HG03432 (cell line): Measurements from ENCODE around the gene HSPA1B.
"Not testable (repeated sequence)": the region's sequence is repeated elsewhere in the genome, so short reads cannot be mapped to it uniquely, and the experiment has no call there.

ENCODE experiments used
- ATAC-seq: cut with Tn5 transposase; IDR thresholded peaks from one replicate; pipeline ENCODE4 v1.9.1; 2021; ENCODE audit warnings: mild to moderate bottlenecking, moderate library complexity; ENCODE audit not compliant: unreplicated experiment

HSPA1B gene

GRCh38 chr6:31825553-31825952, 2.0 kb upstream of the HSPA1B start:
- no peak for ATAC-seq

DNA sequence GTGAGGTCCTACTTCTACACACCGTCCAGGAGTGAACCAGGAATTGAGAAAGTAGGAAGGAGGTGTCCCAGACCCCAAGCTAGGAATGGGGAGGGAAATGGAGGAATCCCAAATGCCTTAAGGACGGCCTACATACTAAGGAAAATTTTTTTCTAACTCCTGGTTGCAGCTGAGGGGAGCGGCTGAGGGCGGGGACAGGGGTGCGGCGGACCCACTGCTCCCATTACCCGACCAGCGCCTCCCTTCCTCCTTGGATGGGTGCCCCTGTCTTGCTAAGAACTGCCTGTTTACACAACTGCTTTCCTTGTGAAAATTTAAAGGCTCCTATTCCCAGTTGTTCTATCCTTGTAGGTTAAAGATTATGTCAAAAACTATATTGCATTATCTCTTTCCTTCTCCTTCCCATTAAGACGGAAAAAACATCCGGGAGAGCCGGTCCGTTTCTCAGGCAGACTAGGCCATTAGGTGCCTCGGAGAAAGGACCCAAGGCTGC, 699 bp upstream of the HSPA1B start:
- no peak for ATAC-seq

DNA sequence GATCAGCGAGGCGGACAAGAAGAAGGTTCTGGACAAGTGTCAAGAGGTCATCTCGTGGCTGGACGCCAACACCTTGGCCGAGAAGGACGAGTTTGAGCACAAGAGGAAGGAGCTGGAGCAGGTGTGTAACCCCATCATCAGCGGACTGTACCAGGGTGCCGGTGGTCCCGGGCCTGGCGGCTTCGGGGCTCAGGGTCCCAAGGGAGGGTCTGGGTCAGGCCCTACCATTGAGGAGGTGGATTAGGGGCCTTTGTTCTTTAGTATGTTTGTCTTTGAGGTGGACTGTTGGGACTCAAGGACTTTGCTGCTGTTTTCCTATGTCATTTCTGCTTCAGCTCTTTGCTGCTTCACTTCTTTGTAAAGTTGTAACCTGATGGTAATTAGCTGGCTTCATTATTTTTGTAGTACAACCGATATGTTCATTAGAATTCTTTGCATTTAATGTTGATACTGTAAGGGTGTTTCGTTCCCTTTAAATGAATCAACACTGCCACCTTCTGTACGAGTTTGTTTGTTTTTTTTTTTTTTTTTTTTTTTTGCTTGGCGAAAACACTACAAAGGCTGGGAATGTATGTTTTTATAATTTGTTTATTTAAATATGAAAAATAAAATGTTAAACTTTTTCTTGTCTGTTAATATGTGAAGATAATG, 2.2 kb downstream of the HSPA1B start:
- no peak for ATAC-seq

GRCh38 chr6:31830886-31831335, 3.4 kb downstream of the HSPA1B start:
- no peak for ATAC-seq

DNA sequence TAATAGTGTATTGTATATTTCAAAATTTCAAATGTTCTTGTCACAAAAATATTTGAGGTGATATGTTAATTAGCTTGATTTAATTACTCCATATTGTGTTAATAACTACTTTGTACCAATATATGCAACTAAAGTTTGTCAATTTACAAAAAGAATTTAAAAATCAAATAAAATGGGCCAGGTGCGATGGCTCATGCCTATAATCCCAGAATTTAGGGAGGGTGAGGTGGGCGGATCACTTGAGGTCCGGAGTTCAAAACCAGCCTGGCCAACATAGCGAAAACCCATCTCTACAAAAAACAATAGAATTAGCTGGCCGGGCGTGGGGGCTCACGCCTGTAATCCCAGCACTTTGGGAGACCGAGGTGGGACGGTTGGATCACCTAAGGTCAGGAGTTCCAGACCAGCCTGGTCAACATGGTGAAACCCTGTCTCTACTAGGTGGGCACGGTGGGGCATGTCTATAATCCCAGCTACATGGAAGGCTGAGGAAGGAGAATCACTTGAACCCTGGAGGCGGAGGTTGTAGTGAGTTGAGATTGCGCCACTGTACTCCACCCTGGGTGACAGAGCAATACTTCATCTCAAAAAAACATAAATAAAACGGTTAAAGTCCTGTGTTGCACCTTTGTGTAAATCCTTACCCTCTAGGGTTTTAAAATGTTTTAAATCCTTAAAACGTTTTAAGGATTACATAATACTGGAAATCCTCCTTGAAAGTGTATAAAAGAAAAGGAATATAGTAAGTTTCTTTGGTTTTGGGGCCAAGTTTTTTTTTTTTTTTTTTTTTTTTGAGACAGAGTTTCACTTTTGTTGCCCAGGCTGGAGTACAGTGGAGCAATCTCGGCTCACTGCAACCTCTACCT, 4.0 kb downstream of the HSPA1B start:
- ATAC-seq = no peak

GRCh38 chr6:31834367-31835250, 7.1 kb downstream of the HSPA1B start:
- peak; percentile 51 for ATAC-seq

GRCh38 chr6:31836047-31836473, 8.5 kb downstream of the HSPA1B start:
- no peak for ATAC-seq

- ATAC-seq = no peak
Measured at GRCh38 chr6:31836474-31837368, 9.2 kb downstream of the HSPA1B start.

DNA sequence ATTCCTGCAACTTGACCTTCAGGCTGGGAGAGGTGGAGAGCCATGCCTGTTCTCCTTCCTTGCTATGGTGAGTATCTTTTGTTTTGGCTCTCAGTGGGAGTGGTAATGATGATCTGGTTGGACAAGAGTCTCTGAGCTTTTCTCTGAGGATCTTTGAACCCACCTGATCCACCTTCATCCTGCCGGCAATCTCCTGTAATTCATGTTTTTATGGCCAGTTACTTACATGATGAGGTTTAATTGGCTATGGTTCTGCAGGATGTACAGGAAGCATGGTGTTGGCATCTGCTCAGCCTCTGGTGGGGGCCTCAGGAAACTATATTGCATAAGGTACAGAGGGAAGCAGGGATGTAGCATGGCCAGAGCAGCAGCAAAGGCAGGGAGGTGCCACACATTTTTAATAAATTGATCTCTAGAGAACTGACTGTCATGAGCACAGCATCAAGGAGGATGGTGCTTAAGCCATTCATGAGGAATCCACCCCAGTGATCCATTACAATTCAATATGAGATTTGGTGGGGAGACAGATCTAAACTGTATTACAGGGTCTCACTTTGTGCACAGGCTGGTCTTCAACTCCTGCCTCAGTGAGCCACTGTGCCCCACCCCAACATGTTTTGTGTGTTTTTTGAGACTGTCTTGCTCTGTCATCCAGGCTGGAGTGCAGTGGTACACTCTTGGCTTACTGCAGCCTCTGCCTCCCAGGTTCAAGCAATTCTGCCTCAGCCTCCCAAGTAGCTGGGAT, 10.0 kb downstream of the HSPA1B start:
- no peak for ATAC-seq

DNA sequence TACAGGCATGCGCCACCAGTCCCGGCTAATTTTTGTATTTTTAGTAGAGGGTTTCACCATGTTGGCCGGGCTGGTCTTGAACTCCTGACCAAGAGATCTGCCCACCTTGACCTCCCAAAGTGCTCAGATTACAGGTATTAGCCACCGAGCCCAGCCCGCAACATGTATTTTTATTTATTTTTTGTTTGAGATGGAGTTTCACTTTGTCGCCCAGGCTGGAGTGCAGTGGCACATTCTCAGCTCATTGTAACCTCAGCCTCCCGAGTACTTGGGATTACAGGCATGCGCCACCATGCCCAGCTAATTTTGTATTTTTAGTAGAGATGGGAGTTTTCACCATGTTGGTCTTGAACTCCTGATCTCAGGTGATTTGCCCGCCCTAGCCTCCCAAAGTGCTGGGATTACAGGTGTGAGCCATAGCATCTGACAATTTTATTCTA, 10.6 kb downstream of the HSPA1B start:
- not testable (repeated sequence) for ATAC-seq

DNA sequence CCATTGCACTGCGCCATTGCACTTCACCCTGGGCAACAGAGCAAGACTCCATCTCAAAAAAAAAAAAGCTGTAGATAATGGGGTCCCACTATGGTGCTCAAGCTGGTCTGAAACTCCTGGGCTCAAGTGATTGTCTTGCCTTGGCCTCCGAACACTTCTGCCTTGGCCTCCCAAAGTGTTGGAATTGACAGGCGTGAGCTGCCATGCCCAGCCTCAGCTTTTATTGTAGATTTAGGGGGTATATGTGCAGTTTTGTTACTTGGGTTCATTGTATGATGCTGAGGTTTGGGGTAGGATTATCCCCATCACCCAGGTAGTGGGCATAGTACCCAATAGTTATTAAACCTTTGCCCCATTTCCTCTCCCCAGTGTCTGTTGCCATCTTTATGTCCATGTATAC, 11.4 kb downstream of the HSPA1B start:
- ATAC-seq = no peak

DNA sequence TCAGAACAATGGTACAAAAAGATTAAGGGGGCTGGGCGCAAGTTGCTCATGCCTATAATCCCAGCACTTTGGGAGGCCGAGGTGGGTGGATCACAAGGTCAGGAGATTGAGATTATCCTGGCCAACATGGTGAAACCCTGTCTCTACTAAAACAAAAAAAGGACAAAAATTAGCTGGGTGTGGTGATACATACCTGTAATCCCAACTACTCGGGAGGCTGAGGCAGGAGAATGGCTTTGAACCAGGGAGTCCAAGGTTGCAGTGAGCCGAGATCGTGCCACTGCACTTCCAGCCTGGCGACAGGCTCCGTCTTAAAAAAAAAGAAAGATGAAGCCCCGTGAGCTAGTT, 12.2 kb downstream of the HSPA1B start:
- not testable (repeated sequence) for ATAC-seq

GRCh38 chr6:31842053-31842452, 14.5 kb downstream of the HSPA1B start:
- no peak for ATAC-seq

GRCh38 chr6:31844507-31844906, 17.0 kb downstream of the HSPA1B start:
- no peak for ATAC-seq

DNA sequence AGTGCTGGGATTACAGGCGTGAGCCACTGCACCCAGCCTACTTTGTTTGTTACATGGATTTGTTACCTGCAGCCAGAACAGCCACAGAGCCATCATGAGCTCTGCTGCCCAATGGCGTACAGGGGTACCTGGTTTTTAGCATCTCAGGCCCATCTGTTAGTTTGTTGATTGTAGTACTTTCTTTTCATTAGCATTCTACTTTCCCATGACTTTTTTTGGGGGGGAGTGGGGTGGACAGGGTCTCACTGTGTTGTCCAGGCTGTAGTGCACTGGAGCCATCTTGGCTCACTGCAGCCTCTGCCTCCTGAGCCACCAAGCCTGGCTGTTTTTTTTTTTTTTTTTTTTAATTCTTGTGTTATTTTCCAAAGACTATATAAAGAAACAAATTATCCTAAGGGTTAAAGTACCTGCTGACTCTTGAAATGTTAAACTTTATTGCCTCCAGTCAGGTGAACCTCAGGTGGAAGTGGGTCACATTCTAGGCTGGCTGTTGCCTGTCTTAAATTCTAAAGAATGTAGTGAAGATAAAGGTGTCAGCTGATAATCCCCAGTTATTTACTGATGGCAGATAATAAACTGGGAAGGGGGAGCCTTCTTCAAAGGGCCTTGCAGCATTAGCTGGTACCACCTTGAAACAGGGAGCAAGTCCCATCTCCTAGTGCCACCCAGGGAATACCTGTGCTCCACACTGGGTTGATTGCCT, 19.9 kb downstream of the HSPA1B start:
- ATAC-seq = no peak

GRCh38 chr6:31850765-31851484, 23.4 kb downstream of the HSPA1B start:
- no peak for ATAC-seq

GRCh38 chr6:31851485-31851832, 23.9 kb downstream of the HSPA1B start:
- no peak for ATAC-seq
